Gastroesophageal sphincter (tissue), 3 donors: Measurements from ENCODE around the gene EFCAB14.

Source experiments
- CTCF ChIP-seq, 4 experiments: fragments of 200-600 bp in 2 of 4; fragments of 450-650 bp in 2 of 4; sonication (generic) in 1 of 4; IDR thresholded peaks; one replicate each; pipeline ENCODE4 v1.5.1; 2017 to 2019; ENCODE audit warnings: antibody characterized with exemption in 4 of 4, mild to moderate bottlenecking in 2 of 4, moderate library complexity in 2 of 4
- POLR2A ChIP-seq, 2 donors: fragments of 450-650 bp; IDR thresholded peaks; one replicate each; pipeline ENCODE4 v1.6.1; 2017; ENCODE audit warnings: antibody characterized with exemption in 2 of 2, mild to moderate bottlenecking in 2 of 2, moderate library complexity in 1 of 2
- POLR2AphosphoS5 ChIP-seq: sonication (generic); formaldehyde crosslinking; IDR thresholded peaks from one replicate; pipeline ENCODE4 v1.6.1; 2017; ENCODE audit warnings: antibody characterized with exemption

- TF ChIP-seq CTCF (IDR thresholded peaks at IDR 0.05) (no peak), POLR2AphosphoS5 (no peak), POLR2A (IDR thresholded peaks at IDR 0.05) (no peak)
These were observed 36.9 kb downstream of the EFCAB14 start for GRCh38 chr1:46682064-46682463.
